ENCODE measurements around the gene TDP2. TPM values are rescaled to one million over a fixed set of nuclear protein-coding genes. Genes with fewer than 3 reads are reported as not detected.

TDP2 gene
- total and polyA plus RNA-seq, 2 donors (not counting 3 experiments of a cell fraction or from before 2014, with no cell fraction given): 13.7 to 39.2 TPM

- no peak for FAIRE-seq
- H2AFZ ChIP-seq (ENCODE audit: low read depth, low read length): no peak overlapping the region
- H3K27me3 ChIP-seq (ENCODE audit: control insufficient read depth in 2 of 2, insufficient read depth in 2 of 2, low read length in 2 of 2): no peaks in the 10 kb centered on the region
- no peaks in the 10 kb centered on the region for H4K20me1 ChIP-seq (replicated peaks; ENCODE audit: control insufficient read depth, extremely low read depth, insufficient read depth, low read length)
- H3K36me3 ChIP-seq (ENCODE audit: control insufficient read depth in 2 of 2, extremely low read depth in 1 of 2, insufficient read depth in 2 of 2, low read length in 2 of 2): no peaks in the 10 kb centered on the region
- CTCF ChIA-PET: interaction anchor here (1.8 to 3.3 kb wide), 2 partner anchors 28 to 33 kb away, joined by 4 to 13 read pairs; no protein-coding TSS in a partner anchor
- POLR2A ChIA-PET: no interaction called here
- DNase-seq (ENCODE audit: low read depth, low spot score): no peak
- H3K4me3 ChIP-seq (replicated peaks in 1 of 3; ENCODE audit: insufficient read depth in 1 of 3, low read depth in 1 of 3, low read length in 3 of 3): no peak overlapping the region
- H3K79me2 ChIP-seq (ENCODE audit: control insufficient read depth, insufficient read depth, low read length): no peaks in the 10 kb centered on the region
- no TSS peak for BruUV-seq (replicated peaks)
- no peak overlapping the region for H3K9ac ChIP-seq (replicated peaks; ENCODE audit: extremely low read depth, insufficient read depth, low read length)
- no peaks in the 10 kb centered on the region for H3K4me1 ChIP-seq (ENCODE audit: control insufficient read depth, extremely low read depth, insufficient read depth, low read length)
- dilution Hi-C loops (cut with MboI; ENCODE audit: extremely low pct_ligation_motif_present, low sequenced_read_pairs) (no loop called here), intact Hi-C loops (cut with micrococcal nuclease) (no loop called here)
- no peaks in the 10 kb centered on the region for H3K9me1 ChIP-seq (replicated peaks; ENCODE audit: control insufficient read depth, extremely low read depth, insufficient read depth, low read length)
- TF ChIP-seq JUN (IDR thresholded peaks at IDR 0.05; ENCODE audit: borderline replicate concordance, insufficient read depth, insufficient read length, low read depth) (no peak), POLR2A (IDR thresholded peaks at IDR 0.05; ENCODE audit: low read depth, low read length) (no peak), MYC (IDR thresholded peaks at IDR 0.05; ENCODE audit: low read depth, low read length) (no peak), GATA2 (IDR thresholded peaks at IDR 0.05; ENCODE audit: insufficient read depth, insufficient read length, low read depth, low read length) (no peak), EZH2 (IDR thresholded peaks at IDR 0.05; ENCODE audit: borderline replicate concordance, low read depth, low read length, severe bottlenecking) (no peak), CTCF (IDR thresholded peaks at IDR 0.05; ENCODE audit: extremely low read depth in 1 of 2, insufficient read depth in 1 of 2, low read depth in 1 of 2, low read length in 2 of 2) (no peak), POLR2AphosphoS5 (IDR thresholded peaks at IDR 0.05; ENCODE audit: insufficient read depth, low read depth, low read length) (no peak), FOS (IDR thresholded peaks at IDR 0.05; ENCODE audit: borderline replicate concordance, insufficient read depth, low read length) (no peak), MAX (IDR thresholded peaks at IDR 0.05; ENCODE audit: insufficient read depth, insufficient read length) (no peak)
- no peaks in the 10 kb centered on the region for H3K9me3 ChIP-seq (replicated peaks; ENCODE audit: control insufficient read depth, insufficient read depth, low read length)
- no peak overlapping the region for H3K27ac ChIP-seq (ENCODE audit: insufficient read depth, low read depth, low read length)
- no peak overlapping the region for H3K4me2 ChIP-seq (ENCODE audit: insufficient read depth, low read length)
Measured at GRCh38 chr6:24614043-24614420, 52.7 kb downstream of the TDP2 start.
